DND-41 (cell line): Measurements from ENCODE around the gene CDC25B.

Experiments
- CTCF ChIP-seq: IDR thresholded peaks from 2 replicates; pipeline ENCODE4 v1.5.1; 2012; ENCODE audit warnings: borderline replicate concordance, low read length, moderate library complexity, mild to moderate bottlenecking; ENCODE audit not compliant: poor library complexity, severe bottlenecking; ENCODE audit errors: extremely low read depth
- EZH2 ChIP-seq: IDR thresholded peaks from 3 replicates; pipeline ENCODE4 v1.6.1; 2012; ENCODE audit warnings: borderline replicate concordance, low read depth, mild to moderate bottlenecking, moderate library complexity, low read length, inconsistent platforms; ENCODE audit not compliant: severe bottlenecking

DNA sequence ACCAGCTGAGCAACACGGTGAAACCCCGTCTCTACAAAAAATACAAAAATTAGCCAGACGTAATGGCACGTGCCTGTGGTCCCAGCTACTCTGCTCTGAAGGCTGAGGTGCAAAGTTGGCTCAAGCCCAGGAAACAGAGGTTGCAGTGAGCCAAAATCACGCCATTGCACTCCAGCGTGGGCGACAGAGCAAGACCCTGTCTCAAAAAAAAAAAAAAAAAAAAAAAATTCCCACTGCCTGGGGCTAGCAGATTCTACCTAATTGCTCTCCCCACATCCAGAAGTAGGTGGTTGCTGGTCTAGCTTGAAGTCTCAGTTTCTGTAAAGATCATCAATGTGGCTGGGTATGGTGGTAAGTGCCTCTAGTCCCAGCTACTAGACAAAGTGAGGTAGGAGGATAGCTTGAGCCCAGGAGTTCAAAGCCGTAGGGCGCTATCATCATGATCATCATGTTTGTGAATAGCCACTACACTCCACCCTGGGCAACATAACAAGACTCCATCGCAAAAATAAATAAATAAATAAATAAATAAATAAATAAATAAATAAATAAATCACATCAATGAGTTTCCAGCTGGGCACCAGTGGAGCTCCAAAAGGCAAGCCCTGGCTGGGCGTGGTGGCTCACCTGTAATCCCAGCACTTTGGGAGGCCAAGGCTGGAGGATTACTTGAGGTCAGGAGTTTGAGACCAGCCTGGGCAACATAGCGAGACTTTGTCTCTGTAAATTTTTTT, 17.9 kb downstream of the CDC25B start:
- TF ChIP-seq EZH2 (no peak), CTCF (no peak)
